Stomach (tissue), 9 donors: ENCODE measurements around the gene HEXD. TPM values are rescaled to one million over a fixed set of nuclear protein-coding genes. Genes with fewer than 3 reads are reported as not detected.
"Not testable (repeated sequence)": the region's sequence is repeated elsewhere in the genome, so short reads cannot be mapped to it uniquely, and the experiment has no call there.

ENCODE experiments used
- DNase-seq, 2 donors: peaks; one replicate each; pipeline versions ENCODE4 v3.0.0 to v3.0.0-alpha.2; 2013 to 2019
- H3K27ac ChIP-seq, 5 donors: fragments of 200-600 bp in 4 of 5; sonication (generic) in 4 of 5; one replicate each; pipeline ENCODE4 v1.5.1; 2013 to 2019; ENCODE audit warnings: mild to moderate bottlenecking in 1 of 5, moderate library complexity in 1 of 5
- H3K27me3 ChIP-seq, 3 donors: fragments of 200-600 bp; sonication (generic); one replicate each; pipeline ENCODE4 v1.5.1; 2017 to 2019; ENCODE audit warnings: mixed run types in 1 of 3
- H3K36me3 ChIP-seq, 4 donors: fragments of 200-600 bp; sonication (generic); 1 replicate in 3 of 4; 2 replicates in 1 of 4; pipeline ENCODE4 v1.5.1; 2016 to 2019
- H3K4me1 ChIP-seq, 4 donors: fragments of 200-600 bp; sonication (generic); one replicate each; pipeline ENCODE4 v1.5.1; 2016 to 2019
- H3K4me3 ChIP-seq, 4 donors: fragments of 200-600 bp; sonication (generic) in 3 of 4; one replicate each; pipeline ENCODE4 v1.5.1; 2016 to 2019; ENCODE audit warnings: mild to moderate bottlenecking in 1 of 4
- H3K9me3 ChIP-seq, 4 donors: fragments of 200-600 bp; sonication (generic); one replicate each; pipeline ENCODE4 v1.5.1; 2016 to 2019
- CTCF ChIP-seq, 7 experiments: fragments of 450-650 bp in 4 of 7; fragments of 200-600 bp in 3 of 7; sonication (generic) in 3 of 7; IDR thresholded peaks; one replicate each; pipeline ENCODE4 v1.5.1; 2016 to 2019; ENCODE audit warnings: antibody characterized with exemption in 7 of 7, control low read depth in 2 of 7, mild to moderate bottlenecking in 1 of 7
- EP300 ChIP-seq: sonication (generic); formaldehyde crosslinking; IDR thresholded peaks from one replicate; pipeline ENCODE4 v1.6.1; 2017; ENCODE audit warnings: antibody characterized with exemption
- POLR2A ChIP-seq, 4 donors: fragments of 450-650 bp; IDR thresholded peaks; one replicate each; pipeline ENCODE4 v1.6.1; 2016; ENCODE audit warnings: antibody characterized with exemption in 4 of 4, control low read depth in 2 of 4, mild to moderate bottlenecking in 1 of 4, moderate library complexity in 1 of 4
- POLR2AphosphoS5 ChIP-seq, 3 donors: sonication (generic); formaldehyde crosslinking; IDR thresholded peaks; one replicate each; pipeline ENCODE4 v1.6.1; 2016; ENCODE audit warnings: antibody characterized with exemption in 3 of 3
- WGBS, 5 donors: extraction: QIAGEN DNeasy Blood & Tissue Kit in 3 of 5; methylation state at CpG; one replicate each; pipeline versions ENCODE4 v1.1.5 to v1.1.7; 2013 to 2018; 5-methylcytosine and 5-hydroxymethylcytosine counted together
- intact Hi-C: fragments of 100-400 bp; cut with DNase I; formaldehyde crosslinking; loops from one replicate; pipeline ENCODE4 v1.15.1; 2023; ENCODE audit warnings: low total_unique reads
- polyA plus RNA-seq, 3 donors: library from polyadenylated mRNA; stranded (reverse); fragments of 200-250 nt; gene quantifications; one replicate each; pipeline ENCODE4 v1.2.3, GENCODE V29; 2013
- total RNA-seq, 5 donors: library from RNA; depleted of rRNA; stranded (reverse); fragments of >200 nt; gene quantifications; one replicate each; pipeline versions ENCODE4 v1.1.0 to v1.2.3, GENCODE V29; 2014 to 2016
- donor health status: healthy with polysubstance abuse.
- donor health status: Bipolar disorder and iron deficiency.
- donor health status: healthy.

The HEXD gene
- total and polyA plus RNA-seq, 8 donors = 13.8 to 212 (median 102) TPM

- peak overlapping the region; percentile 89 to 97 (median 92) for H3K4me3 ChIP-seq
- peaks cover 16 to 41% (median 40%) of the 10 kb centered on the region in 4 donors for H3K36me3 ChIP-seq
- peaks cover 22 to 62% (median 50%) of the 10 kb centered on the region in 4 donors for H3K4me1 ChIP-seq
- WGBS, 5 donors = 0% methylated on average over 43 to 62 of the region's 62 CpGs
- peak; percentile 36 to 80 for DNase-seq
- no peaks in the 10 kb centered on the region for H3K27me3 ChIP-seq
- peak overlapping the region; percentile 92 to 100 (median 100) for H3K27ac ChIP-seq
- no peak for TF ChIP-seq POLR2A (IDR thresholded peaks at IDR 0.05)
- TF ChIP-seq POLR2AphosphoS5 (IDR thresholded peaks at IDR 0.05) = no peak
- TF ChIP-seq EP300 = no peak
- no peak for TF ChIP-seq CTCF (IDR thresholded peaks at IDR 0.05)
- H3K9me3 ChIP-seq = no peaks in the 10 kb centered on the region
- intact Hi-C loops = no loop called here
These were observed 40.8 kb downstream of the HEXD start for GRCh38 chr17:82458885-82459424.

- Histone ChIP-seq H3K4me3 (peak overlapping the region in 2 of 4 donors; percentile 89 to 97), H3K36me3 (peaks cover 26 to 51% (median 50%) of the 10 kb centered on the region in 4 donors), H3K4me1 (peaks cover 22 to 62% (median 50%) of the 10 kb centered on the region in 4 donors)
- H3K9me3 ChIP-seq, H3K27me3 ChIP-seq, H3K27ac ChIP-seq, intact Hi-C loops, DNase-seq: not testable (repeated sequence)
- WGBS, 5 donors = 94 to 97% (median 96%) methylated on average over 9 of the region's 9 CpGs
These were observed 41.8 kb downstream of the HEXD start for GRCh38 chr17:82459936-82460335.

DNA sequence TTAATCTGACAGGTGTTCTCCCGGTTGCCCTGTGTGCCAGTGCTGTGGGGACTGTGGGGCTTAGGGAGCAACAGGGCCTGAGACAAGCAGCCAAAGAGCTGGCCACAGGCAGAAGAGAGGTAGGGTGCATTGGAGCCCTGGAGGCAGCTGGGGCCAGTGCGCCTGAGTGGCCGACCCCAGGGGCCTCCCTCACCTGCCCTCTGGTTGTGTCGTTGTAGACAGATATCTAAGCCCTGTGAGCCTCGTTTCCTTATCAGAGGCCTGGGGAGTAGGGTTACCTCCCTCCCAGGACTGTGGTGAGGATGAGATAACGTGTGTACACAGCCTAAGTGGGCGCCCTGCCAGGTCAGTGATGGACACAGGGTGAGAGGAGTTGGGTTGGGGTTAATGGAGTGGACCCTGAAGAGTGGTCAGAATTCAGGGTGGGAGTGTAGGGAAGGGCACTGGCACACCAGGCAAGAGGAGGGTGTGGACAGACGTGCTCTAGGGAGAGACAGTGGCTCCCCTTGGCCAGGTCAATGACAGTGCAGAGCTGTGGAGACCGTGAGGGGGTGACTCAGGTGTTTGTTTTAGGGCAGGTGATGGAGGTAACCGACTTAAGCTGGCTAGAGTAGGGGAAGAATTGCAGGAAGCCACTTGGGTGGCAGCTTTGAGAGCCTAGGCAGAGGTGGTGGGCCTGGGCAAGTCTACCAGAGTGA is 43.8 kb downstream of the HEXD start:
- Histone ChIP-seq H3K36me3 (peaks cover 46 to 71% (median 70%) of the 10 kb centered on the region in 4 donors), H3K27me3 (no peaks in the 10 kb centered on the region), H3K4me1 (peaks cover 21 to 49% (median 47%) of the 10 kb centered on the region in 4 donors), H3K27ac (peak overlapping the region; percentile 6 to 55 (median 45)), H3K9me3 (no peaks in the 10 kb centered on the region), H3K4me3 (no peak overlapping the region)
- TF ChIP-seq CTCF (IDR thresholded peaks at IDR 0.05) (no peak), POLR2A (IDR thresholded peaks at IDR 0.05) (no peak), POLR2AphosphoS5 (IDR thresholded peaks at IDR 0.05) (peak in 2 of 3 donors; percentile 30 to 53)
- intact Hi-C loops = no loop called here
- WGBS, 5 donors = 32 to 53% (median 44%) methylated on average over 10 of the region's 10 CpGs
- DNase-seq = peak; percentile 78 to 82

DNA sequence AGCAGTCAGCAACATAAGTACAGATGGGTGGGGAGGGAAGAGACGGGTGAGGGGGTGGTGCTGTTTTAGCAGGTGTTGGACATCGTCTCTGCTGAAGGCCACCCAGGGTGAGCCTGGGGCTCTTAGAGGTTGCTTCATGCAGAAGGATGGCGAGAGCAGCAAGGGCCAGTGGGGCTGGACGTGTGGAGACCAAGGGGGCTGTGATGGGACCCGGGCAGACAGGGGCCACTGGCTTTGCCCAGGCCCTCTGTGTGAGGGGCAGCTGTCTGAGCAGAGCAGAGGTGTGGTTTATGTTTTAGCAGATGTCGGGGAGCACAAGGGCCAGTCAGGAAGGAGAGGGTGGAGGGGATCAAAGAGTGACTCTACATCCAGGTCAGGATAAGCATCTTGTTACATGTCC is 45.2 kb downstream of the HEXD start:
- no peak for DNase-seq
- Histone ChIP-seq H3K4me3 (no peak overlapping the region), H3K36me3 (peaks cover 46 to 85% (median 84%) of the 10 kb centered on the region in 4 donors), H3K27ac (peak overlapping the region in 1 of 5 donors; percentile 3), H3K9me3 (no peaks in the 10 kb centered on the region), H3K4me1 (peaks cover 13 to 39% (median 36%) of the 10 kb centered on the region in 4 donors), H3K27me3 (no peaks in the 10 kb centered on the region)
- no peak for TF ChIP-seq CTCF (IDR thresholded peaks at IDR 0.05)
- TF ChIP-seq POLR2AphosphoS5 (IDR thresholded peaks at IDR 0.05) = no peak
- TF ChIP-seq POLR2A (IDR thresholded peaks at IDR 0.05) = no peak
- no peak for TF ChIP-seq EP300
- 82 to 94% (median 89%) methylated on average over 6 of the region's 6 CpGs for WGBS, 5 donors
- intact Hi-C loops = no loop called here
